DND-41 (cell line): Measurements from ENCODE around the gene ZRANB1.

Experiments
- EZH2 ChIP-seq: IDR thresholded peaks from 3 replicates; pipeline ENCODE4 v1.6.1; 2012; ENCODE audit warnings: borderline replicate concordance, low read depth, mild to moderate bottlenecking, moderate library complexity, low read length, inconsistent platforms; ENCODE audit not compliant: severe bottlenecking
- TF ChIP-seq, protein P1 (sequence below): IDR thresholded peaks from 2 replicates; pipeline ENCODE4 v1.5.1; 2012; ENCODE audit warnings: borderline replicate concordance, low read length, moderate library complexity, mild to moderate bottlenecking; ENCODE audit not compliant: poor library complexity, severe bottlenecking; ENCODE audit errors: extremely low read depth

DNA sequence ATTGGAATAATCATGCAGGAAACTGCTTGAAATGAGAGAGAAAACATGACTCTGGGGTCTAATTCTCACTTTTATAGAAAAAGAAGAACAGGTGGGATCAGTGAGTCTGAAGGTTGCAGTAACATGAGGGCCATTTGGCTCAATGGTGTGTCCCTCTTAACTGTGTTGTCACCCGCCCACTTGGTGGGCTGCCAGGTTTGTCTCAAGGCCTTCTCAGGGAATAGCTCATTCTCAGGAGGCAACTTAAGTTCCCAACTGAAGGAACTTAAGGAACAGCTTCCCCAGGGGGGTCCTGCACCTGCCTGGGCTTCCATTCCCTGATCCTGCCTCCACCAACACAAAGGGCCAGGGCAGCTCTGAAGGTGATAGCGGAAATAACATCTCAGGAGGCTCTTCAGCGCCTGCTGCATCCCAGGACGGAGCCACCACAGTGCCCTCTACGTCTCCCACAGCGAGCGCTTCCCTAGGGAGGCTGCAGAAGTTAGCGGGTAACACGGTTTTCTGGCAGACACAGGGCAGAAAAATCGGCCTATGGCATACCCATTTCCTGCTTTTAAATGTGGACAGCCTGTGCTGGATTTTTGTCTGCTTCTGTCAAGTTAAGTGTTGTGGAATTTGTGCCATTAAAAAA, 88.8 kb downstream of the ZRANB1 start:
- TF ChIP-seq, protein P1, sequence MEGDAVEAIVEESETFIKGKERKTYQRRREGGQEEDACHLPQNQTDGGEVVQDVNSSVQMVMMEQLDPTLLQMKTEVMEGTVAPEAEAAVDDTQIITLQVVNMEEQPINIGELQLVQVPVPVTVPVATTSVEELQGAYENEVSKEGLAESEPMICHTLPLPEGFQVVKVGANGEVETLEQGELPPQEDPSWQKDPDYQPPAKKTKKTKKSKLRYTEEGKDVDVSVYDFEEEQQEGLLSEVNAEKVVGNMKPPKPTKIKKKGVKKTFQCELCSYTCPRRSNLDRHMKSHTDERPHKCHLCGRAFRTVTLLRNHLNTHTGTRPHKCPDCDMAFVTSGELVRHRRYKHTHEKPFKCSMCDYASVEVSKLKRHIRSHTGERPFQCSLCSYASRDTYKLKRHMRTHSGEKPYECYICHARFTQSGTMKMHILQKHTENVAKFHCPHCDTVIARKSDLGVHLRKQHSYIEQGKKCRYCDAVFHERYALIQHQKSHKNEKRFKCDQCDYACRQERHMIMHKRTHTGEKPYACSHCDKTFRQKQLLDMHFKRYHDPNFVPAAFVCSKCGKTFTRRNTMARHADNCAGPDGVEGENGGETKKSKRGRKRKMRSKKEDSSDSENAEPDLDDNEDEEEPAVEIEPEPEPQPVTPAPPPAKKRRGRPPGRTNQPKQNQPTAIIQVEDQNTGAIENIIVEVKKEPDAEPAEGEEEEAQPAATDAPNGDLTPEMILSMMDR, result no peak
- TF ChIP-seq EZH2, result no peak
